SK-N-MC (cell line): Measurements from ENCODE around the gene ZNF273.

ENCODE experiments used
- EZH2 ChIP-seq: fragments of 200-600 bp; sonication (generic); IDR thresholded peaks from one replicate; pipeline ENCODE4 v1.6.1; 2017; ENCODE audit warnings: antibody characterized with exemption
- POLR2AphosphoS5 ChIP-seq: IDR thresholded peaks from 2 replicates; pipeline ENCODE4 v1.6.1; 2012; ENCODE audit warnings: mild to moderate bottlenecking, low read depth, low read length, borderline replicate concordance

DNA sequence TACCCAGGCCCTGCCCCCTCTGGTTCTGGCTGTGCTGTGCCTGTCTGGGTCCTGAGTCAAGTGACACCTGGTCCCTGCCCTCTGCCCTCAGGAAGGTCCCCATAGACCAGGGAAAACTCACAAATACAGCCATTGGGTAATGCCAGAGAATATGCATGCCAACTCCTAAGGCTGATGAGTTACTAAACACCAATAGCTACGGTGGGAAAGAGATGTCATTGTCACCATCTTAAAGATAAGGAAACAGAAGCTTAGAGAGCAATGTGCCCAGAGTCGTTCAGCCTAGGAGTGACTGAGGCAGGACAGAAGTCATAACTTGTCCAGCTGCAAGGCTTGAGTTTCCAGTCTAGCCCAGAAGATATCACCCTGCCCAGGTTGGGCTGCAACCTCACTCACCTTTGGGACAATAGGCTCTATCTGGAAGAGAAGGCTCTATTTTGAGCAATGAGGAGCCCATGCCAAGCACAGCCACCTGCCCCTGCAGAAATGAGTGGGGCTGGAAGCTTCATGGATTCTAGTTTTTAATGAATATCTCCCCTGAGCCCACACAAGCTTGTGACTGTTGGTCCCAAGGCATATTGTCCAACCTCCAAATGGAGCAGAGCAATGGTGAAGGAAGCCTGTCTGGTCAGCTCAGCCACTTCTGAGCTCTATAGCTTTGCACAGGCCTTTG lies 42.6 kb downstream of the ZNF273 start:
- TF ChIP-seq EZH2 (no peak), POLR2AphosphoS5 (no peak)
